Thyroid gland (tissue), 4 donors: Measurements from ENCODE around the gene WLS.

Experiments
- CTCF ChIP-seq, 6 experiments: fragments of 200-600 bp in 3 of 6; fragments of 450-650 bp in 3 of 6; sonication (generic) in 3 of 6; IDR thresholded peaks; one replicate each; pipeline ENCODE4 v1.5.1; 2016 to 2019; ENCODE audit warnings: antibody characterized with exemption in 6 of 6, mild to moderate bottlenecking in 2 of 6, inconsistent platforms in 1 of 6, moderate library complexity in 1 of 6
- POLR2A ChIP-seq, 2 donors: fragments of 450-650 bp; IDR thresholded peaks; one replicate each; pipeline ENCODE4 v1.6.1; 2017; ENCODE audit warnings: antibody characterized with exemption in 2 of 2, mild to moderate bottlenecking in 2 of 2, moderate library complexity in 1 of 2

- TF ChIP-seq POLR2A (IDR thresholded peaks at IDR 0.05): no peak
- no peak for TF ChIP-seq CTCF (IDR thresholded peaks at IDR 0.05)
Measured at GRCh38 chr1:68254667-68255226, 22.4 kb upstream of the WLS start.
